ENCODE results near the gene SLC6A8.
A peak's percentile ranks its signal among the peaks of the same experiment; 100 is the strongest.

Gene SLC6A8

DNA sequence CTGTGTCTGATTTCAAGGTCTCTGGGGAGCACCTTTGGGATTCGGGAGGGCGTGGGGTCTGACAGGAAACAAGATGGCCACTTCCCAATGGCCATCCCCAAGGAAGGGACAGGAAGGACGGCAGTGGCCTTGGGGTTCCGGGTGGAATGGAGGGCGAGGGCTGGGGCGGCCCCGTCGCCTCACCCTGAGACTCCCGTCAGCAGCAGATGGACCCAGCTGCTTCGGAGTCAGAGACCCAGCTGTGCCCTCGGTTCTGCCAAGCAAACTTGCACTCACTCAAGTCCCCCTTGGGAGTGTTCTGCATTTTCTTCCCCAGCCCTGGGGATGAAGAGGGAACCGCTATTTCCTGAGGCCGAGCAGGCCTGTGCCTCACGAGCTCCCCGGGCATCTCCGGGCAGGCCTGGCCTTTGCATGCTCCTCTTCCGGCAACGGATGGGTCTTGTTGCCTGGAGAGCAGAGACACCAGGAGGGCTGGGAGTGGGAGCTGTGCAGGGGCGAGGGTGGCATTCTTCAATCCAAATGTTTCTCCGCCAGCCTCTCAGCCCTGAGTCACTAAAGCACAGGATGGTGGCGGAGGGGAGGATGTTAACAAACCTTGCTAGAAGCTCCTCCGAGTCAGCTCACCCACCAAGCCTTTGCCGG lies 47.6 kb upstream of the SLC6A8 start:
- peaks cover 21% of the 10 kb centered on the region for H3K4me1 Mint-ChIP-seq
- TF ChIP-seq, protein P1, sequence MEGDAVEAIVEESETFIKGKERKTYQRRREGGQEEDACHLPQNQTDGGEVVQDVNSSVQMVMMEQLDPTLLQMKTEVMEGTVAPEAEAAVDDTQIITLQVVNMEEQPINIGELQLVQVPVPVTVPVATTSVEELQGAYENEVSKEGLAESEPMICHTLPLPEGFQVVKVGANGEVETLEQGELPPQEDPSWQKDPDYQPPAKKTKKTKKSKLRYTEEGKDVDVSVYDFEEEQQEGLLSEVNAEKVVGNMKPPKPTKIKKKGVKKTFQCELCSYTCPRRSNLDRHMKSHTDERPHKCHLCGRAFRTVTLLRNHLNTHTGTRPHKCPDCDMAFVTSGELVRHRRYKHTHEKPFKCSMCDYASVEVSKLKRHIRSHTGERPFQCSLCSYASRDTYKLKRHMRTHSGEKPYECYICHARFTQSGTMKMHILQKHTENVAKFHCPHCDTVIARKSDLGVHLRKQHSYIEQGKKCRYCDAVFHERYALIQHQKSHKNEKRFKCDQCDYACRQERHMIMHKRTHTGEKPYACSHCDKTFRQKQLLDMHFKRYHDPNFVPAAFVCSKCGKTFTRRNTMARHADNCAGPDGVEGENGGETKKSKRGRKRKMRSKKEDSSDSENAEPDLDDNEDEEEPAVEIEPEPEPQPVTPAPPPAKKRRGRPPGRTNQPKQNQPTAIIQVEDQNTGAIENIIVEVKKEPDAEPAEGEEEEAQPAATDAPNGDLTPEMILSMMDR (IDR thresholded peaks at IDR 0.05) = no peak
- peaks cover 35% of the 10 kb centered on the region for H3K27me3 Mint-ChIP-seq (ENCODE audit: low read depth, poor library complexity)
- no peak overlapping the region for H3K4me3 Mint-ChIP-seq
- H3K36me3 Mint-ChIP-seq (ENCODE audit: low read depth) = no peaks in the 10 kb centered on the region
- DNase-seq = no peak
- no peak overlapping the region for H3K27ac Mint-ChIP-seq
- H3K9me3 Mint-ChIP-seq = peaks cover 26% of the 10 kb centered on the region

DNA sequence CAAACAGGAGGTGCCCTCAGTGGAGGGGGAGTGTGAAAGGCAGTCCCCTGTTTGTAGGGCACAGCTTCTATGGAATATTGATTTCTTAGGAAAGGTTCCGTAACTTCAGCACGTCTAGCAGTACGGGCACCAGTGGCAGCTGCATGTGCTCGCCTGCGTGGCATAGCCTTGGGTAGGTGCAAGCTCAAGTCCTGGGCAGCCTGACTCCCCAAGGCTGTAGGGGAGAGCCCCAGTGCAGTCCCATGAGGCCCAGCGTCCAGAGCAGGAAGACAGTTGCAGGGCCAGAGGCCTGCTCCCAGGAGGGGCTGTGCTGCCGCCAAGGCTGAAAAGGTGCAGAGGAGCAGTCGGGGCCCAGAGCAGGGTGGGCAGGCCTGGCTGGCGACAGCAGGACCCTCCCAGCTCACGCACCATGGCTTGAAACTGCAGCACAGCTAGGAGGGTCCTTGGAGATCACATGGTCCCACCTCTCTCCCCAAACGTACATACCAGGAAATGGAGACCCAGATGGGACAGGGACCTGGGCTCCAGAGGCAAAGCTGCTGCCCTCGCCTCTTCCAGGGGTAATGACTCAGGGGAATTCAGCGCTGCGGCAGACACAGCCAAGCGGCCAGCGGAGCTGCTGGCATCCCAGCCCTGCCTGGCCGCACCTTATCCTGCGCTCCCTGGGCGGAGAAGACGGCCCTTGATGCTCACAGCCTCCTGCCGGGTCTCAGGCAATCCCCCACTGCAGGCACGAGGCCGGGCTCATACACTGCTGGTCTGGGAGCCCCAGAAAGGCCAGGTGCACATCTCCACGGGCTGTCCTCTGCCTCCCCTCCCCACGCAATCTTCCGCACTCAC lies 46.8 kb upstream of the SLC6A8 start:
- peaks cover 28% of the 10 kb centered on the region for H3K9me3 Mint-ChIP-seq
- TF ChIP-seq, protein P1 (IDR thresholded peaks at IDR 0.05) = no peak
- peaks cover 21% of the 10 kb centered on the region for H3K4me1 Mint-ChIP-seq
- no peak overlapping the region for H3K27ac Mint-ChIP-seq
- DNase-seq = no peak
- H3K27me3 Mint-ChIP-seq (ENCODE audit: low read depth, poor library complexity) = peaks cover 39% of the 10 kb centered on the region
- no peak overlapping the region for H3K4me3 Mint-ChIP-seq
- H3K36me3 Mint-ChIP-seq (ENCODE audit: low read depth) = no peaks in the 10 kb centered on the region

DNA sequence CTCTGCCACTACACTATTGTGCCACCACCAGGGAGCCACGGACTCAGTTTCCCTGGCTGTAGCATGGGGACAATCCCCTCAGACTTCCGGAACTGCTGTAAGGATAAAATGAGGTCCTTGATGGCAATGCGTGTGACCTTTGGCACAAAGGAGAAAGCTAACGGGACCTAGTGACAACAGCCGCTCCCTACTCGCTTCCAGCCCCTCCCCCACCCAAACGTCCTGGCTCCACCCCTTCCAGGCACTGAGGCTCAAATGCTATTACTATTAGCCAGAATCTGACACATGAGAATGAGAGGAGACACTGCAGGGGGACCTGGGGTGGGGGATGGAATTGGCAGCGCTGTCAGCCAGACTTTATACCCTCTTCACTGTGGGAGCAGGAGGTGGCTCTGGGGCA lies 46.1 kb upstream of the SLC6A8 start:
- Mint-ChIP-seq H3K27ac (no peak overlapping the region), H3K36me3 (ENCODE audit: low read depth) (no peaks in the 10 kb centered on the region), H3K27me3 (ENCODE audit: low read depth, poor library complexity) (peaks cover 44% of the 10 kb centered on the region), H3K4me3 (peak overlapping the region; percentile 45), H3K9me3 (peaks cover 29% of the 10 kb centered on the region), H3K4me1 (peaks cover 26% of the 10 kb centered on the region)
- no peak for DNase-seq
- TF ChIP-seq, protein P1 (IDR thresholded peaks at IDR 0.05) = no peak

DNA sequence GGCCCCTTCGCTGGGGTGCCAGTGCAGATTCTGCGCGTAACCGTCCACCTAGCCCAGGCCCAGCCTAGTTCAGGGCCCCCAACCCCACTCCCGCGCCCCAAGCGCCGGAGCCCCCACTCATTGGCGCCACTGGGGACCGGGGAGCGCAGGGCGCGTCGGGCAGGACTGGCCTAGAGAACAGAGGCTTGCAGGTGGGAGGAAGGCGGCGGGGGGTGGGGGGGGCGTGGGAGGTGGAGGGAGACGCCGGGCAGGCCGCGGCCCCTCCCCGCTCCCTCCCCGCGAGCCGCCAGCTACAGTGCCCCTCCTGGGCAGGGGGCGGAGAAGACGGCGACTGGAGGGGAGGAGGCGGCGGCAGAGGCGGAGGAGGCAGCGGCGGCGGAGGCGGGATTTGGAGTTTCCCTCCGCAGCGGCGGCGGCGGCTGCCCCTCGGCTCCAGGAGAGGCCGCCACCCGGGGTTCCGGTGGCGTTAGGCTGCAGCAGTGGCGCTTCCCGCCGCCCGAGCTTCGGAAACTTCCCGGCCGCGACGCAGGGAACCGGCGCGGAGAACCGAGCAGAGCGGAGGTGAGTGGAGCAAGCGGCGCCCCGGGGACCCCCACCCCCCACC lies 45.6 kb upstream of the SLC6A8 start:
- Mint-ChIP-seq H3K27ac (no peak overlapping the region), H3K27me3 (ENCODE audit: low read depth, poor library complexity) (peaks cover 44% of the 10 kb centered on the region), H3K4me3 (no peak overlapping the region), H3K4me1 (peaks cover 26% of the 10 kb centered on the region), H3K36me3 (ENCODE audit: low read depth) (no peaks in the 10 kb centered on the region), H3K9me3 (peaks cover 29% of the 10 kb centered on the region)
- TF ChIP-seq, protein P1 (IDR thresholded peaks at IDR 0.05) = no peak
- DNase-seq = peak; percentile 64

DNA sequence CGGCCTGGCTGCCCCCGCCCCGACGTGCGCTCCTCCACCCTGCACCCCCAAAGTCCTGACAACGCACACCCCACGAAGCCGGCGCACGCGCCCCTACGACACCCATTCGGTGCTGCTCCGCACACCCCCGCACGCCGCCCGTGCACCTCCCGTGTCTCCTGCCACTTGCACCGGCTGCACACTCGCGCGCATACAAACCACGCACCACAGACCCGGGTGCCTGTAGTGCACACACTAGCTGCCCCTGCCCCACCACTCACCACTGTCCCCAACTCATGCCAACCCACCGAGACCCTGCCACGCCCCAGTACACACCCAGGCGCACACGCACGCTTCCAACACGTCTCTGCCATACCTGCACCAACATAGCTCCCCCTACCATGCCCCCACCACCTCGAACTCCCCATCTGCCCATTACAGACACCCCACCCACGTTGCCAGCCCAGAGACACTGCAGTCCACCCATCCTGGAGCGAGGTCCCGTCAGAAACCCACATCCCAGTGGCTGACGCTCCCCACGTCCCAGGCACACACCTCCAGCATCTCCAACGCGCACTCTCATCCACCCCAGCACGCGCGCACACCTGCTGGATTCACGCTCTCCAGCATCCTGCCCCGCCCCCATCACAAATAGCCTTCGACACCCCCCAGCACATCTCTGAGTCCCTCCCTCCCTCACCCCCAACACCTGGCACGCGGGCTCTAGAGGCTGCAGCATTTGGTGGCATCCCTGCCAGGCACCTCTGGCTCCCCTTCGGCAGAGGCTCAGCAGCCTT lies 44.9 kb upstream of the SLC6A8 start:
- H3K9me3 Mint-ChIP-seq = peaks cover 24% of the 10 kb centered on the region
- peaks cover 48% of the 10 kb centered on the region for H3K27me3 Mint-ChIP-seq (ENCODE audit: low read depth, poor library complexity)

More for the DNA sequence above, 44.9 kb upstream of the SLC6A8 start:
- Mint-ChIP-seq H3K27ac (no peak overlapping the region), H3K36me3 (ENCODE audit: low read depth) (no peaks in the 10 kb centered on the region), H3K4me3 (peak overlapping the region; percentile 70), H3K4me1 (peaks cover 22% of the 10 kb centered on the region)
- DNase-seq = no peak
- TF ChIP-seq, protein P1 (IDR thresholded peaks at IDR 0.05) = no peak

Data from nephron progenitor cell (in vitro differentiated cells).